K562 (cell line): ENCODE data around the gene SMAD1. TPM values are rescaled to one million over a fixed set of nuclear protein-coding genes. Genes with fewer than 3 reads are reported as not detected.

Source experiments
- ATAC-seq: fragments of 200-7000 bp; cut with Tn5 transposase; 3 replicates; pipeline ENCODE4 v1.9.1; 2020; ENCODE audit warnings: moderate library complexity
- BruUV-seq: library from RNA; stranded (reverse); fragments of 400-500 nt; replicated peaks from 2 replicates; lab custom pipeline; 2021; lab: Mats Ljungman, UMichigan
- CTCF ChIA-PET: fragments of 300-600 bp; formaldehyde crosslinking; extraction: SDS; loops from one replicate; lab custom pipeline; 2021; ENCODE audit warnings: low intra/inter-chr PET ratio; lab: Yijun Ruan, JAX
- POLR2A ChIA-PET: fragments of 300-600, 350-650 bp; sonication (Branson Sonifier 250); formaldehyde crosslinking; extraction: SDS; loops from one replicate; lab custom pipeline; 2021; ENCODE audit warnings: antibody characterized with exemption, inconsistent platforms; lab: Yijun Ruan, JAX
- DNase-seq, 4 experiments: peaks; one replicate each; pipeline versions ENCODE4 v3.0.0 to v3.0.0-alpha.2; 2011 to 2018; ENCODE audit warnings: low spot score in 3 of 4, mixed read lengths in 3 of 4; ENCODE audit errors: extremely low read depth in 1 of 4
- FAIRE-seq: peaks from 2 replicates; lab custom pipeline; 2011; peaks lifted over from hg19 to GRCh38; lab: Jason Lieb, UNC
- H2AFZ ChIP-seq: 2 replicates; pipeline ENCODE4 v1.6.0; 2011; ENCODE audit warnings: low read depth, low read length, control low read depth, inconsistent platforms
- H3K27ac ChIP-seq: fragments of 200-600 bp; 3 replicates; pipeline ENCODE4 v1.8.0; 2011; ENCODE audit warnings: low read depth, mild to moderate bottlenecking, control low read depth, inconsistent platforms, low read length, moderate library complexity, mixed read lengths; ENCODE audit errors: extremely low read depth
- H3K27me3 ChIP-seq, 2 experiments: fragments of 300-600 bp in 1 of 2; 2 replicates in 1 of 2; 3 replicates in 1 of 2; pipeline versions ENCODE4 v1.6.0 to v1.8.0; 2011; ENCODE audit warnings: inconsistent platforms in 2 of 2, low read length in 2 of 2, mild to moderate bottlenecking in 1 of 2, mixed read lengths in 1 of 2, moderate library complexity in 1 of 2; ENCODE audit not compliant: control insufficient read depth in 2 of 2, insufficient read depth in 2 of 2
- H3K36me3 ChIP-seq: fragments of 300-600 bp; 3 replicates; pipeline ENCODE4 v1.8.0; 2011; ENCODE audit warnings: mild to moderate bottlenecking, low read length, inconsistent platforms; ENCODE audit not compliant: control insufficient read depth, insufficient read depth
- H3K4me1 ChIP-seq, 2 experiments: fragments of 200-600 bp in 1 of 2; replicated peaks in 1 of 2; 2 replicates in 1 of 2; 3 replicates in 1 of 2; pipeline versions ENCODE4 v1.5.1 to v1.8.0; 2011; ENCODE audit warnings: inconsistent platforms in 2 of 2, low read length in 2 of 2, mild to moderate bottlenecking in 1 of 2, mixed read lengths in 1 of 2, moderate library complexity in 1 of 2; ENCODE audit not compliant: control insufficient read depth in 2 of 2, insufficient read depth in 2 of 2
- H3K4me2 ChIP-seq: 2 replicates; pipeline ENCODE4 v1.6.1; 2011; ENCODE audit warnings: low read length, control low read depth, inconsistent platforms, mixed read lengths; ENCODE audit not compliant: insufficient read depth
- H3K4me3 ChIP-seq: fragments of 200-600 bp; sonication (generic), shearing (Covaris generic); 2 replicates; pipeline ENCODE4 v1.5.1; 2016; ENCODE audit warnings: control low read depth, inconsistent platforms
- H3K79me2 ChIP-seq: fragments of 200-600 bp; 3 replicates; pipeline ENCODE4 v1.8.0; 2011; ENCODE audit warnings: low read length, inconsistent platforms; ENCODE audit not compliant: control insufficient read depth, insufficient read depth
- H3K9ac ChIP-seq, 2 experiments: 2 replicates each; pipeline versions ENCODE4 v1.6.0 to v1.6.1; 2011; ENCODE audit warnings: low read depth in 2 of 2, low read length in 2 of 2, control low read depth in 1 of 2, inconsistent platforms in 1 of 2, mild to moderate bottlenecking in 1 of 2, mixed read lengths in 1 of 2; ENCODE audit not compliant: insufficient read depth in 1 of 2
- H3K9me1 ChIP-seq: one replicate; pipeline ENCODE4 v1.6.0; 2011; ENCODE audit warnings: inconsistent platforms, mild to moderate bottlenecking, low read length, moderate library complexity; ENCODE audit not compliant: control insufficient read depth, insufficient read depth
- H3K9me3 ChIP-seq: replicated peaks from 2 replicates; pipeline ENCODE4 v1.5.1; 2011; ENCODE audit warnings: low read depth, low read length, inconsistent platforms; ENCODE audit not compliant: control insufficient read depth, insufficient read depth
- H4K20me1 ChIP-seq: replicated peaks from 2 replicates; pipeline ENCODE4 v1.6.1; 2011; ENCODE audit warnings: low read length, inconsistent platforms, mixed read lengths; ENCODE audit not compliant: control insufficient read depth, insufficient read depth
- BCL6 ChIP-seq: fragments of 250-450 bp; sonication (Bioruptor Pico); IDR thresholded peaks from 2 replicates; pipeline ENCODE4 v1.4.0; 2020
- DIDO1 ChIP-seq: fragments of 450-650 bp; IDR thresholded peaks from 2 replicates; pipeline ENCODE4 v1.6.1; 2016; ENCODE audit warnings: low read depth, missing biosample characterization, missing genetic modification characterization
- MCM7 ChIP-seq, 2 experiments: fragments of 450-650 bp; IDR thresholded peaks; 2 replicates each; pipeline ENCODE4 v1.6.1; 2016 to 2018
- NFIC ChIP-seq: fragments of 450-650 bp; IDR thresholded peaks from 2 replicates; pipeline ENCODE4 v1.6.1; 2017; ENCODE audit warnings: mild to moderate bottlenecking, inconsistent platforms
- NFIX ChIP-seq: fragments of 250-450 bp; sonication (Bioruptor Pico); IDR thresholded peaks from 2 replicates; pipeline ENCODE4 v1.4.0; 2020; ENCODE audit warnings: low read depth, mild to moderate bottlenecking, moderate library complexity
- ZNF609 ChIP-seq: sonication (generic); formaldehyde crosslinking; IDR thresholded peaks from 2 replicates; pipeline ENCODE4 v1.8.1; 2023; ENCODE audit warnings: missing genetic modification reagents, mild to moderate bottlenecking, borderline replicate concordance
- WGBS: fragments of 100-300 bp; shearing (Covaris generic); methylation state at CpG from one replicate; pipeline ENCODE4 v1.1.6; 2016; ENCODE audit warnings: low coverage, mixed read lengths; ENCODE audit not compliant: insufficient coverage; ENCODE audit errors: missing lambda C conversion rate; 5-methylcytosine and 5-hydroxymethylcytosine counted together
- in situ Hi-C: fragments of 300-500 bp; cut with MboI; formaldehyde crosslinking; loops from 4 replicates; pipeline ENCODE4 v1.15.0; 2018; ENCODE audit warnings: inconsistent platforms, mixed read lengths
- intact Hi-C: fragments of 100-400 bp; cut with micrococcal nuclease; formaldehyde crosslinking; loops from 2 replicates; pipeline ENCODE4 v1.14.2; 2022
- polyA plus RNA-seq, 8 experiments: library from polyadenylated mRNA; depleted of rRNA in 4 of 8; stranded (reverse) in 5 of 8; unstranded in 3 of 8; fragments of >200 nt; fragmentation: Nextera tagmentation in 2 of 8; fragmentation: Illumina TruSeq in 1 of 8; extraction: Ambion mirVana in 2 of 8; extraction: Trizol in 1 of 8; gene quantifications; 2 replicates each; pipeline versions ENCODE4 v1.2.1 to v1.2.3, GENCODE V29; 2011 to 2014; ENCODE audit warnings: inconsistent platforms in 1 of 8, missing spikeins in 1 of 8
- total RNA-seq, 7 experiments: library from RNA; depleted of rRNA in 6 of 7; stranded (reverse); fragments of >200 nt in 6 of 7; fragmentation: Illumina TruSeq in 2 of 7; extraction: Trizol in 2 of 7; gene quantifications; 2 replicates each; pipeline versions ENCODE4 v1.2.1 to v1.2.3, GENCODE V29; 2011 to 2021; ENCODE audit warnings: low replicate concordance in 1 of 7
- TF ChIP-seq, protein P1 (sequence below): fragments of 200-800 bp; sonication (Bioruptor generic); IDR thresholded peaks from 2 replicates; pipeline ENCODE4 v1.6.1; 2016; ENCODE audit warnings: missing genetic modification characterization, missing compliant biosample characterization
- TF ChIP-seq, protein P2 (sequence below), 3 experiments: fragments of 200-800 bp in 1 of 3; sonication (Bioruptor generic) in 1 of 3; sonication (generic) in 1 of 3; formaldehyde crosslinking in 1 of 3; IDR thresholded peaks; 2 replicates each; pipeline versions ENCODE4 v1.6.1 to v1.8.0; 2016 to 2022; ENCODE audit warnings: mild to moderate bottlenecking in 2 of 3, missing compliant biosample characterization in 2 of 3, missing genetic modification characterization in 2 of 3, missing genetic modification reagents in 1 of 3

SMAD1 gene
- total and polyA plus RNA-seq, 9 of the 15 experiments (the other 6 are each of a cell fraction or from before 2014, with no cell fraction given), result 0.05 to 0.54 (median 0.21) TPM; not detected in 3

- TF ChIP-seq NFIX, result no peak
- TF ChIP-seq, protein P1, sequence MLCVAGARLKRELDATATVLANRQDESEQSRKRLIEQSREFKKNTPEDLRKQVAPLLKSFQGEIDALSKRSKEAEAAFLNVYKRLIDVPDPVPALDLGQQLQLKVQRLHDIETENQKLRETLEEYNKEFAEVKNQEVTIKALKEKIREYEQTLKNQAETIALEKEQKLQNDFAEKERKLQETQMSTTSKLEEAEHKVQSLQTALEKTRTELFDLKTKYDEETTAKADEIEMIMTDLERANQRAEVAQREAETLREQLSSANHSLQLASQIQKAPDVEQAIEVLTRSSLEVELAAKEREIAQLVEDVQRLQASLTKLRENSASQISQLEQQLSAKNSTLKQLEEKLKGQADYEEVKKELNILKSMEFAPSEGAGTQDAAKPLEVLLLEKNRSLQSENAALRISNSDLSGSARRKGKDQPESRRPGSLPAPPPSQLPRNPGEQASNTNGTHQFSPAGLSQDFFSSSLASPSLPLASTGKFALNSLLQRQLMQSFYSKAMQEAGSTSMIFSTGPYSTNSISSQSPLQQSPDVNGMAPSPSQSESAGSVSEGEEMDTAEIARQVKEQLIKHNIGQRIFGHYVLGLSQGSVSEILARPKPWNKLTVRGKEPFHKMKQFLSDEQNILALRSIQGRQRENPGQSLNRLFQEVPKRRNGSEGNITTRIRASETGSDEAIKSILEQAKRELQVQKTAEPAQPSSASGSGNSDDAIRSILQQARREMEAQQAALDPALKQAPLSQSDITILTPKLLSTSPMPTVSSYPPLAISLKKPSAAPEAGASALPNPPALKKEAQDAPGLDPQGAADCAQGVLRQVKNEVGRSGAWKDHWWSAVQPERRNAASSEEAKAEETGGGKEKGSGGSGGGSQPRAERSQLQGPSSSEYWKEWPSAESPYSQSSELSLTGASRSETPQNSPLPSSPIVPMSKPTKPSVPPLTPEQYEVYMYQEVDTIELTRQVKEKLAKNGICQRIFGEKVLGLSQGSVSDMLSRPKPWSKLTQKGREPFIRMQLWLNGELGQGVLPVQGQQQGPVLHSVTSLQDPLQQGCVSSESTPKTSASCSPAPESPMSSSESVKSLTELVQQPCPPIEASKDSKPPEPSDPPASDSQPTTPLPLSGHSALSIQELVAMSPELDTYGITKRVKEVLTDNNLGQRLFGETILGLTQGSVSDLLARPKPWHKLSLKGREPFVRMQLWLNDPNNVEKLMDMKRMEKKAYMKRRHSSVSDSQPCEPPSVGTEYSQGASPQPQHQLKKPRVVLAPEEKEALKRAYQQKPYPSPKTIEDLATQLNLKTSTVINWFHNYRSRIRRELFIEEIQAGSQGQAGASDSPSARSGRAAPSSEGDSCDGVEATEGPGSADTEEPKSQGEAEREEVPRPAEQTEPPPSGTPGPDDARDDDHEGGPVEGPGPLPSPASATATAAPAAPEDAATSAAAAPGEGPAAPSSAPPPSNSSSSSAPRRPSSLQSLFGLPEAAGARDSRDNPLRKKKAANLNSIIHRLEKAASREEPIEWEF (CRISPR knock-in tag), result no peak
- no peak for TF ChIP-seq NFIC
- TF ChIP-seq MCM7 (IDR thresholded peaks at IDR 0.05), result no peak
- no peak for TF ChIP-seq BCL6 (CRISPR knock-in tag)
- TF ChIP-seq DIDO1 (tag), result no peak
These were observed 1.4 kb upstream of the SMAD1 start (continued) for GRCh38 chr4:145480257-145480656.

DNA sequence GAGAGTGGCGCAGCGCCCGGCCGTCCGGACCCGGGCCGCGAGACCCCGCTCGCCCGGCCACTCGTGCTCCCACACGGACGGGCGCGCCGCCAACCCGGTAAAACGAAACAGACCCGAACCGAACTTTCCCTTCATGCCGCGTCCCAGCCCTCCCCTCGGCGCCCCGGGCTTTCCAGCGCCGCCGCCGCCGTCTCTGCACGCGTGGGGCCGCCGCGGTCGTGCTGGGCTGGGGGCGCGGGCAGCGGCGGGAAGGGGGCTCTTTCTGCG lies 222 bp downstream of the SMAD1 start:
- H3K27me3 ChIP-seq, result peaks cover 17 to 28% of the 10 kb centered on the region in 2 experiments
- BruUV-seq, result no TSS peak
- H3K9me3 ChIP-seq, result no peaks in the 10 kb centered on the region
- H3K4me3 ChIP-seq, result peak overlapping the region; percentile 23; the same call in 1 of the 2 replicates
- POLR2A ChIA-PET, result no interaction called here
- ATAC-seq, result peak; percentile 29; the same call in 2 of the 3 replicates
- DNase-seq, result peak in 1 of 4 experiments; percentile 10
- no peak overlapping the region for H3K27ac ChIP-seq
- no peak overlapping the region for H2AFZ ChIP-seq
- TF ChIP-seq ZNF609, result no peak
- TF ChIP-seq, protein P2, sequence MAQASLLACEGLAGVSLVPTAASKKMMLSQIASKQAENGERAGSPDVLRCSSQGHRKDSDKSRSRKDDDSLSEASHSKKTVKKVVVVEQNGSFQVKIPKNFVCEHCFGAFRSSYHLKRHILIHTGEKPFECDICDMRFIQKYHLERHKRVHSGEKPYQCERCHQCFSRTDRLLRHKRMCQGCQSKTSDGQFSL (CRISPR knock-in tag; IDR thresholded peaks at IDR 0.05), result peak; percentile 86
- TF ChIP-seq, protein P2 (tag; IDR thresholded peaks at IDR 0.05), result no peak
- H3K79me2 ChIP-seq, result no peaks in the 10 kb centered on the region
- intact Hi-C loops, result no loop called here
- 2% methylated on average over 21 of the region's 42 CpGs for WGBS
- 0 out of 4 replicates have a peak overlapping the region, but pooled peaks of 1 of the 2 experiments have one; percentile 17 for H3K9ac ChIP-seq
- H3K9me1 ChIP-seq, result no peaks in the 10 kb centered on the region
- H3K4me1 ChIP-seq, result peaks cover 0 to 13% of the 10 kb centered on the region in 2 experiments; a peak in 2 of 5 replicates
- in situ Hi-C loops, result no loop called here
- no peak overlapping the region for H3K4me2 ChIP-seq
- CTCF ChIA-PET, result no interaction called here
- no peaks in the 10 kb centered on the region for H4K20me1 ChIP-seq
- no peak for FAIRE-seq
- no peaks in the 10 kb centered on the region for H3K36me3 ChIP-seq
